Lung (tissue), 12 donors: Measurements from ENCODE around the gene KHNYN. TPM values are rescaled to one million over a fixed set of nuclear protein-coding genes. Genes with fewer than 3 reads are reported as not detected.

Experiments
- ATAC-seq: fragments of 200-7000 bp; cut with Tn5 transposase; one replicate; pipeline ENCODE4 v1.9.1; 2020; ENCODE audit warnings: moderate number of reproducible peaks; ENCODE audit not compliant: insufficient read depth, low FRiP score
- DNase-seq, 3 donors: peaks; one replicate each; pipeline ENCODE4 v3.0.0-alpha.2; 2013 to 2017
- H3K27ac ChIP-seq, 2 donors: one replicate each; pipeline ENCODE4 v1.5.1; 2013; ENCODE audit warnings: mild to moderate bottlenecking in 2 of 2, moderate library complexity in 2 of 2, control low read depth in 1 of 2, inconsistent platforms in 1 of 2, low read depth in 1 of 2, low read length in 1 of 2
- H3K27me3 ChIP-seq, 3 donors: one replicate each; pipeline ENCODE4 v1.5.1; 2013; ENCODE audit warnings: low read length in 2 of 3; ENCODE audit not compliant: control insufficient read depth in 3 of 3, insufficient read depth in 3 of 3
- H3K36me3 ChIP-seq, 4 donors: one replicate each; pipeline ENCODE4 v1.5.1; 2013; ENCODE audit warnings: low read length in 4 of 4, mild to moderate bottlenecking in 1 of 4, moderate library complexity in 1 of 4; ENCODE audit not compliant: control insufficient read depth in 4 of 4, insufficient read depth in 4 of 4
- H3K4me1 ChIP-seq, 5 donors: one replicate each; pipeline ENCODE4 v1.5.1; 2013; ENCODE audit warnings: low read length in 5 of 5, mild to moderate bottlenecking in 2 of 5, moderate library complexity in 1 of 5; ENCODE audit not compliant: control insufficient read depth in 5 of 5, insufficient read depth in 5 of 5
- H3K4me3 ChIP-seq: one replicate; pipeline ENCODE4 v1.5.1; 2013; ENCODE audit warnings: mild to moderate bottlenecking, control low read depth, moderate library complexity
- H3K9ac ChIP-seq, 2 donors: one replicate each; pipeline ENCODE4 v1.5.1; 2013; ENCODE audit warnings: low read length in 2 of 2, control low read depth in 1 of 2; ENCODE audit not compliant: insufficient read depth in 1 of 2
- H3K9me3 ChIP-seq, 4 donors: one replicate each; pipeline ENCODE4 v1.5.1; 2013; ENCODE audit warnings: low read length in 3 of 4, mild to moderate bottlenecking in 1 of 4, moderate library complexity in 1 of 4; ENCODE audit not compliant: control insufficient read depth in 4 of 4, insufficient read depth in 3 of 4
- CTCF ChIP-seq: IDR thresholded peaks from 2 replicates; pipeline ENCODE4 v1.5.1; 2012; ENCODE audit warnings: mild to moderate bottlenecking; ENCODE audit errors: control extremely low read depth, extremely low read depth
- WGBS, 2 donors: extraction: QIAGEN DNeasy Blood & Tissue Kit; methylation state at CpG; one replicate each; pipeline ENCODE4 v1.1.7; 2013; 5-methylcytosine and 5-hydroxymethylcytosine counted together
- polyA plus RNA-seq, 2 donors: library from polyadenylated mRNA; stranded (reverse); fragments of 200-250 nt; gene quantifications; one replicate each; pipeline ENCODE4 v1.2.1, GENCODE V29; 2013
- total RNA-seq, 2 donors: library from RNA; depleted of rRNA in 1 of 2; stranded (reverse); fragments of >200 nt in 1 of 2; gene quantifications; one replicate each; pipeline ENCODE4 v1.2.1, GENCODE V29; 2014 to 2021
- donor health status: control.
- donor health status: control.
- donor health status: Bipolar disorder and iron deficiency.
- donor health status: healthy.
- donor health status: DM: yes; HTN: yes; CAD: no.

The KHNYN gene
- total and polyA plus RNA-seq, 4 donors = 27.0 to 60.2 (median 41.1) TPM

DNA sequence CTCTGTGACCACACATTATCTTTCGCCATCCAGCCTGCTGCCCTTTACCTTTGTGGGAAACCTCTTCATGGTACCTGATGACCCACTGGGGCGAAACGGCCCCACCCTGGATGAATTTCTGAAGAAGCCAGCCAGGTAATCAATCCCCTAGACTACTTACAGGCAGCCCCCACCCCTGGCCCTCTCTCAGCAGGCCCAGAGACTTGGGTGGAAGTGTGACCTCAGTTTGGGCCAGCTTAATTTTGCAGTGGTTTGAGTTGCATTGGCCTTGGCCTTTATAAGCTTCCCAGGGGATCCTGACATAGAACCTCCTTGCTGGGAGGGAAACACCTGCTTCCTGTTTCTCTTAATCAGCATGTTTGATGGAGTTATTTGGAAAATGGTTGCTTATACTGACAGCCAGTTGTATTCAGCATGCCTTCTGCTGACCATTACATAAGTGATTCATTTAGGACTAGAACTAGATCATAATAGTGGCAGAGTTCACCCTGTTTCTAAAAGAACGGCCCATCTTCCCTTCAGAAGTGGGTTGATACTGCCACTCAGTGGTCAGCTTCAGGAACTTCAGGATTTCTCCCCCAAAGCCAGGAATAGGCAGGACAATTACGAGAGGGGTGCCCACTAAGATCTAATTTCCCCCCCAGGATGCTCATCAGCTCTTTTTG, 6.7 kb downstream of the KHNYN start:
- ATAC-seq (peak; percentile 77), DNase-seq (peak; percentile 66 to 84 (median 84))
- Histone ChIP-seq H3K27me3 (no peaks in the 10 kb centered on the region), H3K27ac (peak overlapping the region; percentile 68 to 75), H3K4me1 (peaks cover 0 to 10% (median 5%) of the 10 kb centered on the region in 5 donors), H3K9ac (no peak overlapping the region), H3K36me3 (peaks cover 6 to 62% (median 51%) of the 10 kb centered on the region in 4 donors), H3K4me3 (no peak overlapping the region), H3K9me3 (no peaks in the 10 kb centered on the region)
- WGBS, 2 donors = 38 to 47% methylated on average over 5 of the region's 5 CpGs
- TF ChIP-seq CTCF = peak; percentile 56

DNA sequence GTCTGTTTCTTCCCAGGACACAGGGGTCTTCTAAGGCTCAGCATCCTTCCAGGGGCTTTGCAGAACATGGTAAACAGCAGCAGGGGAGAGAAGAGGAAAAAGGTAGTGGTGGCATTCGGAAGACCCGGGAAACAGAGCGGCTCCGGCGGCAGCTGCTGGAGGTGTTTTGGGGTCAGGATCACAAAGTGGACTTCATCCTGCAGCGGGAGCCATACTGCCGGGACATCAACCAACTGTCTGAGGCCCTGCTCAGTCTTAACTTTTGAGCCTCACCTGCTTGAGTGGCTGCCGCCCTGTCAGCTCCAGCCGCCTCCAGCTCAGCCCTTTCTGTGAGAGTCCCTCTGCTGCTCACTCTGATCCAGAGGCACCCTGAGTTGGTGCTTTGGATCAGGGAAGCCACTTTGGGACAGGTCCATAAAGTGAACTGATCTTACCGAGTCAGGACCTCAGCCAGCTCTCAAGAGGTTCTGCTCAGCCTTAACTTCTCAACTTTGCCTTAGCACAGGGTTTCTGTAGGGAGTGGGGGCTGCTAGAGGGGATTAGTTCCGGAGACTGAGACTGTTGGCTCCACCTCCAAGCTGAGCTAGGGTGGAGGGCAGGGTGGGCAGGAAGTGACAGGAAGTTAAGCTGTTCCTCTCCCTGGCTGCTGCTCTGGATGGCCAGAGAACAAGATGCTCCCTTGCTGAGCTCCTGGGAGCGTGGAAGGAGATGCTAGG, 7.4 kb downstream of the KHNYN start:
- H3K9ac ChIP-seq = no peak overlapping the region
- no peak for TF ChIP-seq CTCF
- peaks cover 6 to 57% (median 48%) of the 10 kb centered on the region in 4 donors for H3K36me3 ChIP-seq
- peaks cover 2 to 9% (median 4%) of the 10 kb centered on the region in 5 donors for H3K4me1 ChIP-seq
- H3K4me3 ChIP-seq = no peak overlapping the region
- WGBS, 2 donors = 44 to 57% methylated on average over 12 of the region's 12 CpGs
- ATAC-seq (no peak), DNase-seq (no peak)
- H3K9me3 ChIP-seq = no peaks in the 10 kb centered on the region
- peak overlapping the region in 1 of 2 donors; percentile 20 for H3K27ac ChIP-seq
- H3K27me3 ChIP-seq = no peaks in the 10 kb centered on the region

DNA sequence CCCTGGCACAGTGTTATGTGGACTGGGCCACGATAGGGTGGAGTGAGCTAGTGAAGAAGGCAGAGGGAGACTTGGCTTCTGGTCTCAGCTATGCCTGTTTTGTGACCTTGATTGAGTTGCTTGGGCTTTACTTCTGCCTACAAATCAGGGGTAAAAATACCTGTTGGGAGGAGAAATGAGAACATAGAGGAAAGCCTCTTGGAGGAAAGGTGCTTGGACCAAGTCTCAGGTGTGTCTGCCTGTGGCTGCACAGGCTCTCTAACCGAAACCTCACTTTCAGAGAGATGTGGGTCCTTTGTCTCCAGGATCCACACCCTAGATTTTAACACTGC, 7.9 kb downstream of the KHNYN start:
- DNase-seq (no peak), ATAC-seq (no peak)
- H3K9me3 ChIP-seq = no peaks in the 10 kb centered on the region
- H3K27ac ChIP-seq = peak overlapping the region in 1 of 2 donors; percentile 20
- no peak overlapping the region for H3K9ac ChIP-seq
- 57 to 71% methylated on average over 2 of the region's 2 CpGs for WGBS, 2 donors
- no peaks in the 10 kb centered on the region for H3K27me3 ChIP-seq
- H3K4me3 ChIP-seq = no peak overlapping the region
- H3K4me1 ChIP-seq = peaks cover 2 to 9% (median 4%) of the 10 kb centered on the region in 5 donors
- no peak for TF ChIP-seq CTCF
- H3K36me3 ChIP-seq = peaks cover 6 to 51% (median 45%) of the 10 kb centered on the region in 4 donors
